Osteocyte (in vitro differentiated cells): ENCODE measurements around the gene IFT172. TPM values are rescaled to one million over a fixed set of nuclear protein-coding genes. Genes with fewer than 3 reads are reported as not detected.

Experiments
- DNase-seq: peaks from one replicate; pipeline ENCODE4 v3.0.0; 2021; ENCODE audit warnings: mixed read lengths; ENCODE audit not compliant: unreplicated experiment; ENCODE audit errors: extremely low spot score
- H3K27ac Mint-ChIP-seq: one replicate; pipeline ENCODE4 v1.8.0; 2021; ENCODE audit warnings: mild to moderate bottlenecking, mixed read lengths; ENCODE audit not compliant: unreplicated experiment
- H3K27me3 Mint-ChIP-seq: one replicate; pipeline ENCODE4 v1.8.0; 2021; ENCODE audit warnings: mixed read lengths; ENCODE audit not compliant: unreplicated experiment
- H3K36me3 Mint-ChIP-seq: one replicate; pipeline ENCODE4 v1.8.0; 2021; ENCODE audit warnings: mixed read lengths; ENCODE audit not compliant: unreplicated experiment
- H3K4me1 Mint-ChIP-seq: one replicate; pipeline ENCODE4 v1.8.0; 2021; ENCODE audit warnings: mixed read lengths; ENCODE audit not compliant: unreplicated experiment
- H3K4me3 Mint-ChIP-seq: one replicate; pipeline ENCODE4 v1.8.0; 2021; ENCODE audit warnings: mild to moderate bottlenecking, moderate library complexity, mixed read lengths; ENCODE audit not compliant: unreplicated experiment
- H3K9me3 Mint-ChIP-seq: one replicate; pipeline ENCODE4 v1.8.0; 2021; ENCODE audit warnings: mixed read lengths; ENCODE audit not compliant: unreplicated experiment
- total RNA-seq: library from RNA; stranded (reverse); gene quantifications from 2 replicates; pipeline ENCODE4 v1.2.1, GENCODE V29; 2021
- TF ChIP-seq, protein P1 (sequence below): fragments of 200-600 bp; sonication (generic); IDR thresholded peaks from 2 replicates; pipeline ENCODE4 v1.5.0; 2021; ENCODE audit warnings: antibody characterized with exemption, mild to moderate bottlenecking, moderate library complexity

The IFT172 gene
- total RNA-seq, 1 donor from 2014 or later = 42.5 TPM

DNA sequence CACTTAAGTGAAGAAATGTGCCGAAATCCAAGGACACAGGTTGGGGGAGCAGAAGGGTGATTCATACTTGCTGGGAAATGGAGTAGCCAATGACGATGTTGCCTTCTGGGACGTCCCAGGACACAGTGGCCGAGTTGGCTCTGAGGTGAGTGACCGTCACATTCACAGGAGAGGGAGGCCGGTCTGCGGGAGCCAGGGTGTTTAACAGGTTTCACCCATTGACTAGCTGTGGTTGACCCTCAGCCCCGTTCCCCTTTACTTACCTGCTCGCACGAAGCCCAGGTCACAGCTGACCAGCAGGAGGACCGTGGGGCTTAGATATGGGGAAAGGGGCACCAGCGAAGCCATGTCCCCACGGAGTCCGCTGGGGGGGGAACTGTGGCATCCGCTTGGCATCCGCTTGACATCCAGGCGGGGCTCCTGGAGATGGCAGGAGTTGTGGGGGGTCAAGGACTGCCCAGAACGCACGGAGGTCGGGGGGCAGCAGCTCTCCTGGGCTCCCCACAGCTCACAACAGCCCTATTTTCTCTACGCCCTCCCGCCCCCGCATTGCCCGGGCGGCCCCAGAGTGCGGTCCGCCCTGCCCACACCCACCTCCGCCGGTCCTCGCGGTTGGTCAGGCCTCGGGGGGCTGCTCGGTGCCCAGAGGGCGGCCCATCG is 4.9 kb upstream of the IFT172 start:
- H3K4me3 Mint-ChIP-seq = peak overlapping the region; percentile 70
- TF ChIP-seq, protein P1, sequence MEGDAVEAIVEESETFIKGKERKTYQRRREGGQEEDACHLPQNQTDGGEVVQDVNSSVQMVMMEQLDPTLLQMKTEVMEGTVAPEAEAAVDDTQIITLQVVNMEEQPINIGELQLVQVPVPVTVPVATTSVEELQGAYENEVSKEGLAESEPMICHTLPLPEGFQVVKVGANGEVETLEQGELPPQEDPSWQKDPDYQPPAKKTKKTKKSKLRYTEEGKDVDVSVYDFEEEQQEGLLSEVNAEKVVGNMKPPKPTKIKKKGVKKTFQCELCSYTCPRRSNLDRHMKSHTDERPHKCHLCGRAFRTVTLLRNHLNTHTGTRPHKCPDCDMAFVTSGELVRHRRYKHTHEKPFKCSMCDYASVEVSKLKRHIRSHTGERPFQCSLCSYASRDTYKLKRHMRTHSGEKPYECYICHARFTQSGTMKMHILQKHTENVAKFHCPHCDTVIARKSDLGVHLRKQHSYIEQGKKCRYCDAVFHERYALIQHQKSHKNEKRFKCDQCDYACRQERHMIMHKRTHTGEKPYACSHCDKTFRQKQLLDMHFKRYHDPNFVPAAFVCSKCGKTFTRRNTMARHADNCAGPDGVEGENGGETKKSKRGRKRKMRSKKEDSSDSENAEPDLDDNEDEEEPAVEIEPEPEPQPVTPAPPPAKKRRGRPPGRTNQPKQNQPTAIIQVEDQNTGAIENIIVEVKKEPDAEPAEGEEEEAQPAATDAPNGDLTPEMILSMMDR = no peak
- H3K27ac Mint-ChIP-seq = no peak overlapping the region
- H3K9me3 Mint-ChIP-seq = no peaks in the 10 kb centered on the region
- no peak for DNase-seq
- H3K36me3 Mint-ChIP-seq = no peaks in the 10 kb centered on the region
- H3K27me3 Mint-ChIP-seq = peaks cover 37% of the 10 kb centered on the region
- peaks cover 10% of the 10 kb centered on the region for H3K4me1 Mint-ChIP-seq

DNA sequence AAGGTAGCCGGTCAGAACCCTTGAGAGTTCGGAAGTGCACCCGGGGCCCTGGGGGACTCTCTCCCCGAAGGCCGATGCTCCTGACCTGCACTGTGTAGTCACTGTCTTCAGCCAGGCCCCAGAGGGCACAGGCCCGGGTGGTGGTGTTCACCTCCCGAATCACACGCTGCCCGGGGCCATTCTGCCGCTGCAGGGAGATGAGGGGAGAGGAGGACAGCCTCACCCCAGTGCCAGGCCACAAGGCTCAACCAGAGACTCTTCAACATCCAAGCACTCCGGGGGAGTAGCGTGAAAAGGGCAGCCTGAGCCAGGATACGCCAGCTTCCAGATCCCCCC is 4.4 kb upstream of the IFT172 start:
- Mint-ChIP-seq H3K9me3 (no peaks in the 10 kb centered on the region), H3K27me3 (peaks cover 33% of the 10 kb centered on the region), H3K36me3 (no peaks in the 10 kb centered on the region), H3K27ac (no peak overlapping the region), H3K4me3 (peak overlapping the region; percentile 70), H3K4me1 (peaks cover 13% of the 10 kb centered on the region)
- TF ChIP-seq, protein P1 = no peak
- DNase-seq = no peak

DNA sequence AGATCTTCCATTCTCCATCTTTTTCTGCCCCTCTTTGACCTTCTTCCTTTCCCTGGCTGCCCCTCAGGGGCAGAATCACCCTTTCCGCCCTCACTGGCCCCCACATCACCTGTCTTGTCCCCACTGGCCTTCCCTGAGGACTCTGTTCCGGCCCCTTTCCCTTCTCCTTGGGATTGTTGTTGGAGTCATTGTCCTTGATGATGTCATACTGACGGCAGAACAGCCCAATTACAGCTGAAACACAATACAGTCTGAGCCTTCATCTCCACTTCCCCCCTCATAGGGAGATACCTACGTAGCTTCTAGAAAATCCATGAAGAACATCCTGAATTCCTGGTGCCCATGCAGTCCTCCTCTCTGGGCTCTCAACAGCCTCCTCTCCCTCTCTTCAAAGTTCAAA is 3.0 kb upstream of the IFT172 start:
- Mint-ChIP-seq H3K27ac (no peak overlapping the region), H3K9me3 (no peaks in the 10 kb centered on the region), H3K4me3 (no peak overlapping the region)

DNA sequence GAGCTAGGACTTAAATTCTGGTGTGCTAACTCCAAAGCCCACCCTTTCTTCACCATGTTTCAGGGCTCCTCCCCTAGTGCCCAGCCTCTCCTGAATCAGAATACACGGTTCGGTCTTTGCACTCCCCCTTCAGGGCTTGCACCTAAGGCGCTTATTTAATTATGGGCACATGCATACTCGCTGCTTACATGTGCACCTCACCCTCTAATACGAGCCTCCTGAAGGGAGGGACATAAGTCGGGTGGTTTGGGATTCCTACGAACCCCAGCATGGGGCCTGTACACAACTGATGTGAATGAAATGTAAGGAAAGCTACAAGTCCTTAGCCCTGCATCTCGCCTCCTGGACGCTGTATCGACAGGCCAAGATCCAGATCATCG is 435 bp downstream of the IFT172 start:
- H3K9me3 Mint-ChIP-seq = no peaks in the 10 kb centered on the region
- H3K36me3 Mint-ChIP-seq = peaks cover 8% of the 10 kb centered on the region
- H3K4me1 Mint-ChIP-seq = peaks cover 12% of the 10 kb centered on the region
- peak overlapping the region; percentile 95 for H3K4me3 Mint-ChIP-seq
- no peaks in the 10 kb centered on the region for H3K27me3 Mint-ChIP-seq
- TF ChIP-seq, protein P1 = peak; percentile 12
- DNase-seq = no peak
- H3K27ac Mint-ChIP-seq = peak overlapping the region; percentile 90

More for the DNA sequence above, 3.0 kb upstream of the IFT172 start:
- Mint-ChIP-seq H3K4me1 (peaks cover 18% of the 10 kb centered on the region), H3K36me3 (no peaks in the 10 kb centered on the region), H3K27me3 (peaks cover 20% of the 10 kb centered on the region)
- TF ChIP-seq, protein P1 = no peak
- DNase-seq = no peak

DNA sequence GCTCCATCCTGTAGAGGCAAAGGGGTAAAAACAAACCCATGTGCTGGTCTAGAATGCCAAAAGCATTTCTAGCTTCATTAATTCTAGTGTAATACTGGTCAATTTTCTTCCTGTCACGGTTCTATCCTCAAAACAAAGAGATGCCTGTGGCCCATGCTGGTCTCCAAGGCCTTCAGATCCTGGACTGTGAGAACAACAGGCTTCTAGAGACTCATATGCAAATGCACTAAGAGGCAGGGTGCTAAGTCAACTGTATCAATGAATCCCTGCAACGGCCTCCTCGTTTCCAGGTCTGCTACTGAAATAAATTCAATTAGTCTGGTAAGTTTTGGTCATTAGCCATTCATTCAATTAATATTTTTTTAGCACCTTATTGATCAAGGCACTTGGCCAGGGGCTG is 4.0 kb downstream of the IFT172 start:
- no peak overlapping the region for H3K4me3 Mint-ChIP-seq
- TF ChIP-seq, protein P1 = no peak

More for the DNA sequence above, 4.0 kb downstream of the IFT172 start:
- no peak for DNase-seq
- no peak overlapping the region for H3K27ac Mint-ChIP-seq
- H3K27me3 Mint-ChIP-seq = no peaks in the 10 kb centered on the region
- no peaks in the 10 kb centered on the region for H3K9me3 Mint-ChIP-seq
- H3K36me3 Mint-ChIP-seq = peaks cover 21% of the 10 kb centered on the region
- H3K4me1 Mint-ChIP-seq = peaks cover 12% of the 10 kb centered on the region
